ENCODE results near the gene ECT2L. TPM values are rescaled to one million over a fixed set of nuclear protein-coding genes. Genes with fewer than 3 reads are reported as not detected.

Gene ECT2L
- total RNA-seq, 6 experiments from 2014 or later, result not detected

- WGBS (ENCODE audit: insufficient coverage, low coverage, low lambda C conversion rate, missing lambda C conversion rate), result 77% methylated on average over 6 of the region's 6 CpGs
- no peak for ATAC-seq
- DNase-seq, result no peak
- Histone ChIP-seq H3K27me3 (no peaks in the 10 kb centered on the region), H3K4me1 (no peaks in the 10 kb centered on the region), H3K4me3 (no peak overlapping the region), H3K27ac (no peak overlapping the region), H3K36me3 (no peaks in the 10 kb centered on the region), H3K9me3 (no peaks in the 10 kb centered on the region)
- intact Hi-C loops (cut with DNase I), result no loop called here
- TF ChIP-seq CTCF (IDR thresholded peaks at IDR 0.05) (no peak), POLR2A (IDR thresholded peaks at IDR 0.05) (no peak)
Observed at GRCh38 chr6:138856654-138857053, 60.8 kb downstream of the ECT2L start.

- Histone ChIP-seq H3K27ac (no peak overlapping the region), H3K9me3 (no peaks in the 10 kb centered on the region), H3K4me1 (no peaks in the 10 kb centered on the region), H3K4me3 (no peak overlapping the region), H3K36me3 (no peaks in the 10 kb centered on the region), H3K27me3 (no peaks in the 10 kb centered on the region)
- DNase-seq, result no peak
- intact Hi-C loops (cut with DNase I), result no loop called here
- no peak for ATAC-seq
- WGBS (ENCODE audit: insufficient coverage, low coverage, low lambda C conversion rate, missing lambda C conversion rate), result 57% methylated on average over 10 of the region's 10 CpGs
- no peak for TF ChIP-seq POLR2A (IDR thresholded peaks at IDR 0.05)
- TF ChIP-seq CTCF (IDR thresholded peaks at IDR 0.05), result no peak
Observed at GRCh38 chr6:138857775-138858174, 61.9 kb downstream of the ECT2L start.

GRCh38 chr6:138862456-138862855 lies 66.6 kb downstream of the ECT2L start:
- ATAC-seq (no peak), DNase-seq (no peak)
- intact Hi-C loops (cut with DNase I), result no loop called here

GRCh38 chr6:138863321-138863720 lies 67.4 kb downstream of the ECT2L start:
- no peak for TF ChIP-seq POLR2A (IDR thresholded peaks at IDR 0.05)
- TF ChIP-seq CTCF (IDR thresholded peaks at IDR 0.05), result no peak

More at GRCh38 chr6:138862456-138862855, 66.6 kb downstream of the ECT2L start:
- Histone ChIP-seq H3K4me1 (no peaks in the 10 kb centered on the region), H3K36me3 (no peaks in the 10 kb centered on the region), H3K27me3 (no peaks in the 10 kb centered on the region), H3K4me3 (no peak overlapping the region), H3K27ac (no peak overlapping the region), H3K9me3 (no peaks in the 10 kb centered on the region)
- TF ChIP-seq CTCF (IDR thresholded peaks at IDR 0.05) (no peak), POLR2A (IDR thresholded peaks at IDR 0.05) (no peak)
- 62% methylated on average over 7 of the region's 8 CpGs for WGBS (ENCODE audit: insufficient coverage, low coverage, low lambda C conversion rate, missing lambda C conversion rate)

GRCh38 chr6:138864343-138864890 lies 68.5 kb downstream of the ECT2L start:
- WGBS (ENCODE audit: insufficient coverage, low coverage, low lambda C conversion rate, missing lambda C conversion rate), result 50% methylated on average over 5 of the region's 6 CpGs
- H3K27ac ChIP-seq, result no peak overlapping the region
- ATAC-seq, result no peak
- intact Hi-C loops (cut with DNase I), result no loop called here
- DNase-seq, result no peak
- no peaks in the 10 kb centered on the region for H3K9me3 ChIP-seq
- no peaks in the 10 kb centered on the region for H3K4me1 ChIP-seq
- no peak overlapping the region for H3K4me3 ChIP-seq
- H3K36me3 ChIP-seq, result no peaks in the 10 kb centered on the region
- TF ChIP-seq CTCF (IDR thresholded peaks at IDR 0.05) (no peak), POLR2A (IDR thresholded peaks at IDR 0.05) (no peak)
- no peaks in the 10 kb centered on the region for H3K27me3 ChIP-seq

More at GRCh38 chr6:138863321-138863720, 67.4 kb downstream of the ECT2L start:
- no peaks in the 10 kb centered on the region for H3K9me3 ChIP-seq
- intact Hi-C loops (cut with DNase I), result no loop called here
- no peaks in the 10 kb centered on the region for H3K4me1 ChIP-seq
- no peak overlapping the region for H3K27ac ChIP-seq
- WGBS (ENCODE audit: insufficient coverage, low coverage, low lambda C conversion rate, missing lambda C conversion rate), result 72% methylated on average over 7 of the region's 9 CpGs
- H3K36me3 ChIP-seq, result no peaks in the 10 kb centered on the region
- H3K27me3 ChIP-seq, result no peaks in the 10 kb centered on the region
- ATAC-seq (no peak), DNase-seq (no peak)
- no peak overlapping the region for H3K4me3 ChIP-seq
